GM21423 (cell line): ENCODE results near the gene TTC14.
"Not testable (repeated sequence)": the region's sequence is repeated elsewhere in the genome, so short reads cannot be mapped to it uniquely, and the experiment has no call there.

Experiments used
- ATAC-seq: cut with Tn5 transposase; IDR thresholded peaks from one replicate; pipeline ENCODE4 v1.9.1; 2021; ENCODE audit warnings: mild to moderate bottlenecking, moderate library complexity; ENCODE audit not compliant: unreplicated experiment

Gene TTC14

GRCh38 chr3:180601688-180602666, at the start of gene TTC14:
Gene TTC14, plus strand, starts transcription at chr3:180602163. Its CDS starts 99 bp downstream, at chr3:180602262.
- peak; percentile 95 for ATAC-seq

- ATAC-seq: no peak
These were observed 38.6 kb upstream of the TTC14 start for GRCh38 chr3:180563406-180563805.

- ATAC-seq: no peak
These were observed 37.3 kb upstream of the TTC14 start for GRCh38 chr3:180564676-180565075.

- no peak for ATAC-seq
These were observed 31.7 kb upstream of the TTC14 start for GRCh38 chr3:180570238-180570637.

GRCh38 chr3:180571831-180572598, 29.9 kb upstream of the TTC14 start:
- ATAC-seq: peak; percentile 72

GRCh38 chr3:180575571-180575970, 26.4 kb upstream of the TTC14 start:
- ATAC-seq: no peak

GRCh38 chr3:180580934-180581333, 21.0 kb upstream of the TTC14 start:
- ATAC-seq: no peak

GRCh38 chr3:180590396-180590795, 11.6 kb upstream of the TTC14 start:
- ATAC-seq: no peak

- ATAC-seq: not testable (repeated sequence)
These were observed 8.3 kb upstream of the TTC14 start for GRCh38 chr3:180593631-180594030.

- peak; percentile 71 for ATAC-seq
These were observed 7.1 kb upstream of the TTC14 start for GRCh38 chr3:180594631-180595558.

- no peak for ATAC-seq
These were observed 6.4 kb upstream of the TTC14 start for GRCh38 chr3:180595559-180595935.

GRCh38 chr3:180600473-180600872, 1.5 kb upstream of the TTC14 start:
- ATAC-seq: no peak

GRCh38 chr3:180611006-180611405, 9.0 kb downstream of the TTC14 start:
- no peak for ATAC-seq

GRCh38 chr3:180612364-180612763, 10.4 kb downstream of the TTC14 start:
- ATAC-seq: no peak

- no peak for ATAC-seq
These were observed 14.0 kb downstream of the TTC14 start for GRCh38 chr3:180615954-180616353.

GRCh38 chr3:180617049-180617448, 15.1 kb downstream of the TTC14 start:
- no peak for ATAC-seq

GRCh38 chr3:180618563-180618962, 16.6 kb downstream of the TTC14 start:
- ATAC-seq: not testable (repeated sequence)

- ATAC-seq: no peak
These were observed 17.8 kb downstream of the TTC14 start for GRCh38 chr3:180619723-180620122.

- peak; percentile 44 for ATAC-seq
These were observed 22.8 kb downstream of the TTC14 start for GRCh38 chr3:180624714-180625113.

GRCh38 chr3:180626844-180627243, 24.9 kb downstream of the TTC14 start:
- peak; percentile 97 for ATAC-seq

- no peak for ATAC-seq
These were observed 28.4 kb downstream of the TTC14 start for GRCh38 chr3:180630371-180630770.
